Muscle layer of duodenum (tissue), 2 donors: ENCODE measurements around the gene SZRD1.

Source experiments
- H3K27ac ChIP-seq: one replicate; pipeline ENCODE4 v1.7.0; 2013; ENCODE audit warnings: mild to moderate bottlenecking, low read length
- H3K27me3 ChIP-seq: one replicate; pipeline ENCODE4 v1.7.0; 2013; ENCODE audit warnings: low read depth, mild to moderate bottlenecking, control low read depth, low read length
- H3K36me3 ChIP-seq, 2 donors: one replicate each; pipeline ENCODE4 v1.7.0; 2013; ENCODE audit warnings: low read length in 2 of 2, control low read depth in 1 of 2, mild to moderate bottlenecking in 1 of 2; ENCODE audit not compliant: insufficient read depth in 2 of 2, control insufficient read depth in 1 of 2
- H3K4me1 ChIP-seq, 2 donors: one replicate each; pipeline ENCODE4 v1.7.0; 2013; ENCODE audit warnings: low read length in 2 of 2, mild to moderate bottlenecking in 2 of 2, control low read depth in 1 of 2, moderate library complexity in 1 of 2; ENCODE audit not compliant: insufficient read depth in 2 of 2, control insufficient read depth in 1 of 2
- H3K4me3 ChIP-seq, 2 donors: one replicate each; pipeline ENCODE4 v1.7.0; 2013; ENCODE audit warnings: low read length in 2 of 2, low read depth in 1 of 2, mild to moderate bottlenecking in 1 of 2
- H3K9me3 ChIP-seq, 2 donors: one replicate each; pipeline ENCODE4 v1.7.0; 2013; ENCODE audit warnings: low read length in 2 of 2, control low read depth in 1 of 2, mild to moderate bottlenecking in 1 of 2; ENCODE audit not compliant: control insufficient read depth in 1 of 2
- donor health status: healthy.

The SZRD1 gene

GRCh38 chr1:16425125-16426025, 58.3 kb downstream of the SZRD1 start:
- Histone ChIP-seq H3K9me3 (no peaks in the 10 kb centered on the region), H3K4me3 (no peak overlapping the region), H3K27ac (no peak overlapping the region), H3K36me3 (no peaks in the 10 kb centered on the region), H3K27me3 (no peaks in the 10 kb centered on the region), H3K4me1 (no peaks in the 10 kb centered on the region)

GRCh38 chr1:16430606-16431005, 63.6 kb downstream of the SZRD1 start:
- H3K9me3 ChIP-seq, result no peaks in the 10 kb centered on the region
- H3K27ac ChIP-seq, result no peak overlapping the region
- H3K36me3 ChIP-seq, result no peaks in the 10 kb centered on the region
- H3K4me1 ChIP-seq, result no peaks in the 10 kb centered on the region
- H3K27me3 ChIP-seq, result no peaks in the 10 kb centered on the region
- H3K4me3 ChIP-seq, result no peak overlapping the region

GRCh38 chr1:16433030-16433429, 66.0 kb downstream of the SZRD1 start:
- no peaks in the 10 kb centered on the region for H3K9me3 ChIP-seq
- H3K36me3 ChIP-seq, result no peaks in the 10 kb centered on the region
- H3K4me3 ChIP-seq, result no peak overlapping the region
- no peaks in the 10 kb centered on the region for H3K4me1 ChIP-seq
- no peak overlapping the region for H3K27ac ChIP-seq
- H3K27me3 ChIP-seq, result no peaks in the 10 kb centered on the region

GRCh38 chr1:16434007-16434406, 67.0 kb downstream of the SZRD1 start:
- Histone ChIP-seq H3K9me3 (no peaks in the 10 kb centered on the region), H3K27me3 (no peaks in the 10 kb centered on the region), H3K4me3 (no peak overlapping the region), H3K27ac (no peak overlapping the region), H3K4me1 (no peaks in the 10 kb centered on the region), H3K36me3 (no peaks in the 10 kb centered on the region)

GRCh38 chr1:16434501-16434900, 67.5 kb downstream of the SZRD1 start:
- Histone ChIP-seq H3K36me3 (no peaks in the 10 kb centered on the region), H3K27ac (no peak overlapping the region), H3K9me3 (no peaks in the 10 kb centered on the region), H3K27me3 (no peaks in the 10 kb centered on the region), H3K4me1 (no peaks in the 10 kb centered on the region), H3K4me3 (no peak overlapping the region)

- no peak within 1 kb of the TSS for H3K4me3 ChIP-seq
- H3K36me3 ChIP-seq, result no peaks in the 10 kb centered on the region
- H3K4me1 ChIP-seq, result peaks cover 6 to 12% of the 10 kb centered on the region in 2 donors
- H3K27ac ChIP-seq, result no peak within 1 kb of the TSS
- no peaks in the 10 kb centered on the region for H3K9me3 ChIP-seq
- no peaks in the 10 kb centered on the region for H3K27me3 ChIP-seq
These were observed 70.0 kb downstream of the SZRD1 start, which contains the start of gene SPATA21 for GRCh38 chr1:16436946-16437474. SPATA21 (minus strand) TSS chr1:16437424; CDS start chr1:16431371, 6,053 bp downstream.

- H3K27ac ChIP-seq, result no peak overlapping the region
- no peak overlapping the region for H3K4me3 ChIP-seq
- peaks cover 6 to 25% of the 10 kb centered on the region in 2 donors for H3K4me1 ChIP-seq
- no peaks in the 10 kb centered on the region for H3K9me3 ChIP-seq
- H3K36me3 ChIP-seq, result peaks cover 0 to 1% of the 10 kb centered on the region in 2 donors
- no peaks in the 10 kb centered on the region for H3K27me3 ChIP-seq
These were observed 71.5 kb downstream of the SZRD1 start for GRCh38 chr1:16438516-16438915.

- H3K9me3 ChIP-seq, result no peaks in the 10 kb centered on the region
These were observed 71.9 kb downstream of the SZRD1 start for GRCh38 chr1:16438924-16439323.

GRCh38 chr1:16440131-16440469, 73.1 kb downstream of the SZRD1 start:
- Histone ChIP-seq H3K4me1 (peaks cover 6 to 32% of the 10 kb centered on the region in 2 donors), H3K9me3 (no peaks in the 10 kb centered on the region), H3K27me3 (no peaks in the 10 kb centered on the region), H3K36me3 (peaks cover 2 to 10% of the 10 kb centered on the region in 2 donors), H3K4me3 (peak overlapping the region; percentile 94 to 99), H3K27ac (no peak overlapping the region)

More at GRCh38 chr1:16438924-16439323, 71.9 kb downstream of the SZRD1 start:
- H3K4me1 ChIP-seq, result peaks cover 6 to 29% of the 10 kb centered on the region in 2 donors
- peaks cover 0 to 5% of the 10 kb centered on the region in 2 donors for H3K36me3 ChIP-seq
- no peak overlapping the region for H3K4me3 ChIP-seq
- no peaks in the 10 kb centered on the region for H3K27me3 ChIP-seq
- H3K27ac ChIP-seq, result no peak overlapping the region

GRCh38 chr1:16440470-16441281, 73.6 kb downstream of the SZRD1 start, which contains the start of gene NECAP2:
NECAP2 (plus strand) TSS chr1:16440724; CDS start chr1:16440762, 38 bp downstream.
- Histone ChIP-seq H3K9me3 (no peaks in the 10 kb centered on the region), H3K36me3 (peaks cover 6 to 15% of the 10 kb centered on the region in 2 donors), H3K4me3 (peak within 1 kb of the TSS; percentile 94 to 99), H3K4me1 (peaks cover 6 to 32% of the 10 kb centered on the region in 2 donors), H3K27ac (peak within 1 kb of the TSS; percentile 86), H3K27me3 (no peaks in the 10 kb centered on the region)

GRCh38 chr1:16441282-16441665, 74.2 kb downstream of the SZRD1 start:
- H3K36me3 ChIP-seq, result peaks cover 6 to 15% of the 10 kb centered on the region in 2 donors
- H3K27me3 ChIP-seq, result no peaks in the 10 kb centered on the region
- H3K9me3 ChIP-seq, result no peaks in the 10 kb centered on the region
- H3K4me3 ChIP-seq, result peak overlapping the region; percentile 94 to 99
- peaks cover 6 to 32% of the 10 kb centered on the region in 2 donors for H3K4me1 ChIP-seq
- H3K27ac ChIP-seq, result peak overlapping the region; percentile 86
